Measurements from ENCODE around the gene CST2. TPM values are rescaled to one million over a fixed set of nuclear protein-coding genes. Genes with fewer than 3 reads are reported as not detected.
"Not testable (repeated sequence)": the region's sequence is repeated elsewhere in the genome, so short reads cannot be mapped to it uniquely, and the experiment has no call there.

Gene CST2
- total RNA-seq, 1 donor, result 0.36 TPM

GRCh38 chr20:23869520-23869919 is 43.0 kb upstream of the CST2 start:
- TF ChIP-seq, protein P1, sequence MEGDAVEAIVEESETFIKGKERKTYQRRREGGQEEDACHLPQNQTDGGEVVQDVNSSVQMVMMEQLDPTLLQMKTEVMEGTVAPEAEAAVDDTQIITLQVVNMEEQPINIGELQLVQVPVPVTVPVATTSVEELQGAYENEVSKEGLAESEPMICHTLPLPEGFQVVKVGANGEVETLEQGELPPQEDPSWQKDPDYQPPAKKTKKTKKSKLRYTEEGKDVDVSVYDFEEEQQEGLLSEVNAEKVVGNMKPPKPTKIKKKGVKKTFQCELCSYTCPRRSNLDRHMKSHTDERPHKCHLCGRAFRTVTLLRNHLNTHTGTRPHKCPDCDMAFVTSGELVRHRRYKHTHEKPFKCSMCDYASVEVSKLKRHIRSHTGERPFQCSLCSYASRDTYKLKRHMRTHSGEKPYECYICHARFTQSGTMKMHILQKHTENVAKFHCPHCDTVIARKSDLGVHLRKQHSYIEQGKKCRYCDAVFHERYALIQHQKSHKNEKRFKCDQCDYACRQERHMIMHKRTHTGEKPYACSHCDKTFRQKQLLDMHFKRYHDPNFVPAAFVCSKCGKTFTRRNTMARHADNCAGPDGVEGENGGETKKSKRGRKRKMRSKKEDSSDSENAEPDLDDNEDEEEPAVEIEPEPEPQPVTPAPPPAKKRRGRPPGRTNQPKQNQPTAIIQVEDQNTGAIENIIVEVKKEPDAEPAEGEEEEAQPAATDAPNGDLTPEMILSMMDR (IDR thresholded peaks at IDR 0.05; ENCODE audit: insufficient read depth, low read length), result no peak
- DNase-seq (ENCODE audit: low read depth), result no peak
- no peak overlapping the region for H3K4me3 ChIP-seq (ENCODE audit: low read depth, low read length)

DNA sequence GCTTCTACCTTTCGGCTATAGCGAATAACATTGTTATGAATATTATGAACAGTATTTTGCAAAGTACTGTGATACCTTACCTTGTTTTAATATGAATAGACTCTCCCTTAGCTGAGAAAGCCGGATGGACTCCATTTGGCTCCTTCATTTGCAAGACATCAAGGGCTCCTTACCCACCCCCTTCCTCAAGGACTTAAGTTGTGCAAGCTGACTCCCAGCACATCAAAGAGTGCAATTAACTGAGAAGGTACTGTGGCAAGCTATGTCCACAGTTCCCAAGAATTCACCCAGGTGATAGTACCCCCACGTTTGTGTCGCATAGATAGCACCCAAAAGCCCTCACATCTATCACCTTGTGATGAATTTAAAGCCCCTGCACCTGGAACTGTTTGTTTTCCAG is 41.8 kb upstream of the CST2 start:
- DNase-seq (ENCODE audit: low read depth), result no peak
- no peak overlapping the region for H3K4me3 ChIP-seq (ENCODE audit: low read depth, low read length)
- TF ChIP-seq, protein P1 (IDR thresholded peaks at IDR 0.05; ENCODE audit: insufficient read depth, low read length), result no peak

DNA sequence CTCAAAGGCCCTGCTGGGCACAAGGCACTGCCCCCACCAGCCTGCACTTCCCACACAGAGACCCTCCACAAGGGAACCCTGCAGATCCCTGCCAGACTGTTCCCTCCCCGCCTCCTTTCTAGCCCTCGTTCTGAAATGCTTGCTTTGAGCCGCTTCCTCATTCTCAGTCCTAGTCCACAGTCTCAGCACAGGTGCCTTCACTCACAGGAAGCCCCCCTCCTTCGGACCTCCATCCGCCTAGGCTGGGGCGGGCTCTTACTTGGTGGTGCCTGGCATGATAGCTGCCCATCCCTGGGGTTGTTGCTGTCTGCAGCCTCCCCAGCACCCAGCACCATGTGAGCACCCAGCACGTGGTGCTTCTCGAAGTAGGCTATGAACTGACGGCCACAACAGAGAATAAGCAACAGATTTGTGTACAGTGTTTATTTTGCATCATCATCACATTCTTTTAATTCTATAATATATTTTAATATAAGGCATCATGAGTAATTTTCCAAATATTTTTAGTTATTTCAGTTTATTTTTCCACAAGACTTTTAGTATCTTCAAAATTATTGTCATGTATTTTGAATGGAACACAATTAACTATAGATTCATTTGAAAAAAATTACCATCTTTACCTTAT is 40.7 kb upstream of the CST2 start:
- no peak for DNase-seq (ENCODE audit: low read depth)
- no peak overlapping the region for H3K4me3 ChIP-seq (ENCODE audit: low read depth, low read length)
- TF ChIP-seq, protein P1 (IDR thresholded peaks at IDR 0.05; ENCODE audit: insufficient read depth, low read length), result no peak

DNA sequence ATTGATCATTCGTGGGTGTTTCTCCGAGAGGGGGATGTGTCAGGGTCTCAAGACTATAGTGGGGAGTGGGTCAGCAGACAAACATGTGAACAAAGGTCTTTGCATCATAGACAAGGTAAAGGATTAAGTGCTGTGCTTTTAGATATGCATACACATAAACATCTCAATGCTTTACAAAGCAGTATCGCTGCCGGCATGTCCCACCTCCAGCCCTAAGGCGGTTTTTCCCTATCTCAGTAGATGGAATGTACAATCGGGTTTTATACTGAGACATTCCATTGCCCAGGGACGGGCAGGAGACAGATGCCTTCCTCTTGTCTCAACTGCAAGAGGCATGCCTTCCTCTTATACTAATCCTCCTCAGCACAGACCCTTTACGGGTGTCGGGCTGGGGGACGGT is 34.2 kb upstream of the CST2 start:
- not testable (repeated sequence) for DNase-seq (ENCODE audit: low read depth); H3K4me3 ChIP-seq (ENCODE audit: low read depth, low read length)

- H3K4me3 ChIP-seq (ENCODE audit: low read depth, low read length), result no peak overlapping the region
- TF ChIP-seq, protein P1 (IDR thresholded peaks at IDR 0.05; ENCODE audit: insufficient read depth, low read length), result no peak
- no peak for DNase-seq (ENCODE audit: low read depth)
These were observed 31.6 kb upstream of the CST2 start for GRCh38 chr20:23857962-23858595.

DNA sequence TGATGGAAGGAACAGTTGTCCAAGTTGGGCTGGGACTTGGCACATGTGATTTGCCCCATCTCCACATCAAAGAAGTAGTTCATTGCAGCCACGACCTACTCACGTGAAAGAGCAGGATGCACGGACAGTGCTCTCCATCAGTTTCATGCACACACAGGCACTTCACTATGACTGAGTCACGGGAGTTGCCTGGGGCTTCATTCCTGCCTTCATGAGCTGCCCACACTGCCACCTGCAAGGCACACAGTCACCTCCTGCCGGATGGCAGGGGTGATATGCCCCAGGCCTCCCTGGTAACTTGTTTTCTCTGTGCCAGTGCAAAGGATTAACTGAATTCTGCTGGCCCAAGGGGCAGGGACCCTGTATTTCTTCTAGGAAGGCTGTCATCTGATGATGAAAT is 30.2 kb upstream of the CST2 start:
- no peak overlapping the region for H3K4me3 ChIP-seq (ENCODE audit: low read depth, low read length)
- no peak for DNase-seq (ENCODE audit: low read depth)
- TF ChIP-seq, protein P1 (IDR thresholded peaks at IDR 0.05; ENCODE audit: insufficient read depth, low read length), result no peak

- TF ChIP-seq, protein P1 (IDR thresholded peaks at IDR 0.05; ENCODE audit: insufficient read depth, low read length), result no peak
- no peak for DNase-seq (ENCODE audit: low read depth)
These were observed 29.7 kb upstream of the CST2 start for GRCh38 chr20:23856226-23856625.

More at GRCh38 chr20:23856226-23856625, 29.7 kb upstream of the CST2 start:
- H3K4me3 ChIP-seq (ENCODE audit: low read depth, low read length), result no peak overlapping the region
